ENCODE measurements around the gene GLYATL1B.
"Not testable (repeated sequence)": the region's sequence is repeated elsewhere in the genome, so short reads cannot be mapped to it uniquely, and the experiment has no call there.

The GLYATL1B gene

GRCh38 chr11:59086007-59086406 is at the start of gene GLYATL1B:
TSS of gene GLYATL1B (plus strand) at chr11:59086307. CDS start at chr11:59086307, 0 bp downstream.
- DNase-seq = not testable (repeated sequence)

GRCh38 chr11:59036542-59036941 is 49.6 kb upstream of the GLYATL1B start:
- not testable (repeated sequence) for DNase-seq

- not testable (repeated sequence) for DNase-seq
Observed at GRCh38 chr11:59037434-59037833, 48.7 kb upstream of the GLYATL1B start.

GRCh38 chr11:59040607-59041006 is 45.5 kb upstream of the GLYATL1B start:
- no peak for DNase-seq

- DNase-seq = not testable (repeated sequence)
Observed at GRCh38 chr11:59051383-59051782, 34.7 kb upstream of the GLYATL1B start.

- DNase-seq = not testable (repeated sequence)
Observed at GRCh38 chr11:59052355-59052754, 33.8 kb upstream of the GLYATL1B start.

GRCh38 chr11:59053387-59053786 is 32.7 kb upstream of the GLYATL1B start:
- DNase-seq = peak; percentile 6

- peak; percentile 84 for DNase-seq
Observed at GRCh38 chr11:59058120-59059033, 27.7 kb upstream of the GLYATL1B start.

GRCh38 chr11:59060096-59060495 is 26.0 kb upstream of the GLYATL1B start:
- DNase-seq = not testable (repeated sequence)

- no peak for DNase-seq
Observed at GRCh38 chr11:59062602-59063529, 23.2 kb upstream of the GLYATL1B start.

- not testable (repeated sequence) for DNase-seq
Observed at GRCh38 chr11:59063996-59064727, 21.9 kb upstream of the GLYATL1B start.

- DNase-seq = no peak
Observed at GRCh38 chr11:59069087-59069486, 17.0 kb upstream of the GLYATL1B start.

GRCh38 chr11:59076876-59077571 is 9.1 kb upstream of the GLYATL1B start:
- no peak for DNase-seq

GRCh38 chr11:59078435-59078834 is 7.7 kb upstream of the GLYATL1B start:
- DNase-seq = no peak

- no peak for DNase-seq
Observed at GRCh38 chr11:59079086-59079485, 7.0 kb upstream of the GLYATL1B start.

- DNase-seq = not testable (repeated sequence)
Observed at GRCh38 chr11:59080421-59080820, 5.7 kb upstream of the GLYATL1B start.

GRCh38 chr11:59081430-59082020 is 4.6 kb upstream of the GLYATL1B start:
- DNase-seq = not testable (repeated sequence)

GRCh38 chr11:59088162-59088561 is 2.1 kb downstream of the GLYATL1B start:
- DNase-seq = no peak

- not testable (repeated sequence) for DNase-seq
Observed at GRCh38 chr11:59093576-59093975, 7.5 kb downstream of the GLYATL1B start.

GRCh38 chr11:59095225-59095624 is 9.1 kb downstream of the GLYATL1B start:
- not testable (repeated sequence) for DNase-seq

- not testable (repeated sequence) for DNase-seq
Observed at GRCh38 chr11:59095972-59096575, 10.0 kb downstream of the GLYATL1B start.

All from NCI-H226 (cell line).